Mucosa of stomach (tissue), 1 donor: ENCODE measurements around the gene CCDC33.

Source experiments
- H3K27me3 ChIP-seq: one replicate; pipeline ENCODE4 v1.7.0; 2013; ENCODE audit warnings: mild to moderate bottlenecking, low read length; ENCODE audit not compliant: control insufficient read depth, insufficient read depth
- H3K36me3 ChIP-seq: one replicate; pipeline ENCODE4 v1.7.0; 2013; ENCODE audit warnings: low read length; ENCODE audit not compliant: control insufficient read depth, insufficient read depth
- H3K4me1 ChIP-seq: one replicate; pipeline ENCODE4 v1.7.0; 2013; ENCODE audit warnings: mild to moderate bottlenecking, low read length; ENCODE audit not compliant: control insufficient read depth, insufficient read depth
- H3K4me3 ChIP-seq: one replicate; pipeline ENCODE4 v1.7.0; 2013; ENCODE audit warnings: low read length
- H3K9ac ChIP-seq: one replicate; pipeline ENCODE4 v1.7.0; 2013; ENCODE audit warnings: mild to moderate bottlenecking, low read length, moderate library complexity
- H3K9me3 ChIP-seq: one replicate; pipeline ENCODE4 v1.7.0; 2013; ENCODE audit warnings: mild to moderate bottlenecking, low read length, moderate library complexity; ENCODE audit not compliant: control insufficient read depth
- donor health status: Pancreatic carcinoma.

The CCDC33 gene

GRCh38 chr15:74304431-74304830 is 68.3 kb downstream of the CCDC33 start:
- Histone ChIP-seq H3K9me3 (no peaks in the 10 kb centered on the region), H3K36me3 (no peaks in the 10 kb centered on the region), H3K9ac (no peak overlapping the region), H3K27me3 (peaks cover 39% of the 10 kb centered on the region), H3K4me3 (no peak overlapping the region), H3K4me1 (no peaks in the 10 kb centered on the region)

GRCh38 chr15:74305687-74306086 is 69.6 kb downstream of the CCDC33 start:
- Histone ChIP-seq H3K9ac (no peak overlapping the region), H3K27me3 (peaks cover 33% of the 10 kb centered on the region), H3K9me3 (no peaks in the 10 kb centered on the region), H3K4me3 (no peak overlapping the region), H3K4me1 (no peaks in the 10 kb centered on the region), H3K36me3 (no peaks in the 10 kb centered on the region)

GRCh38 chr15:74306781-74307217 is 70.7 kb downstream of the CCDC33 start:
- no peaks in the 10 kb centered on the region for H3K4me1 ChIP-seq
- H3K9ac ChIP-seq = no peak overlapping the region
- no peaks in the 10 kb centered on the region for H3K36me3 ChIP-seq
- no peaks in the 10 kb centered on the region for H3K9me3 ChIP-seq
- no peak overlapping the region for H3K4me3 ChIP-seq
- H3K27me3 ChIP-seq = peaks cover 25% of the 10 kb centered on the region

GRCh38 chr15:74307827-74308811 is 72.0 kb downstream of the CCDC33 start:
- peaks cover 19% of the 10 kb centered on the region for H3K27me3 ChIP-seq
- no peaks in the 10 kb centered on the region for H3K4me1 ChIP-seq
- H3K4me3 ChIP-seq = no peak overlapping the region
- no peaks in the 10 kb centered on the region for H3K36me3 ChIP-seq
- no peak overlapping the region for H3K9ac ChIP-seq
- H3K9me3 ChIP-seq = no peaks in the 10 kb centered on the region

GRCh38 chr15:74311734-74312444 is 75.8 kb downstream of the CCDC33 start:
- H3K27me3 ChIP-seq = peaks cover 8% of the 10 kb centered on the region
- no peak overlapping the region for H3K4me3 ChIP-seq
- no peaks in the 10 kb centered on the region for H3K36me3 ChIP-seq
- H3K4me1 ChIP-seq = no peaks in the 10 kb centered on the region
- H3K9ac ChIP-seq = no peak overlapping the region
- H3K9me3 ChIP-seq = no peaks in the 10 kb centered on the region

GRCh38 chr15:74312445-74313007 is 76.4 kb downstream of the CCDC33 start:
- Histone ChIP-seq H3K9me3 (no peaks in the 10 kb centered on the region), H3K36me3 (no peaks in the 10 kb centered on the region), H3K4me3 (no peak overlapping the region), H3K27me3 (peaks cover 3% of the 10 kb centered on the region), H3K9ac (no peak overlapping the region), H3K4me1 (no peaks in the 10 kb centered on the region)

GRCh38 chr15:74313889-74314288 is 77.8 kb downstream of the CCDC33 start:
- Histone ChIP-seq H3K36me3 (no peaks in the 10 kb centered on the region), H3K4me1 (peaks cover 11% of the 10 kb centered on the region), H3K4me3 (no peak overlapping the region), H3K9me3 (no peaks in the 10 kb centered on the region), H3K9ac (no peak overlapping the region), H3K27me3 (peaks cover 3% of the 10 kb centered on the region)

GRCh38 chr15:74314795-74315438 is 78.8 kb downstream of the CCDC33 start:
- H3K9me3 ChIP-seq = no peaks in the 10 kb centered on the region
- peaks cover 17% of the 10 kb centered on the region for H3K4me1 ChIP-seq
- no peaks in the 10 kb centered on the region for H3K27me3 ChIP-seq
- no peak overlapping the region for H3K9ac ChIP-seq
- no peaks in the 10 kb centered on the region for H3K36me3 ChIP-seq
- H3K4me3 ChIP-seq = no peak overlapping the region

- Histone ChIP-seq H3K27me3 (no peaks in the 10 kb centered on the region), H3K36me3 (no peaks in the 10 kb centered on the region), H3K9me3 (no peaks in the 10 kb centered on the region), H3K9ac (no peak overlapping the region), H3K4me3 (no peak overlapping the region), H3K4me1 (peaks cover 22% of the 10 kb centered on the region)
Observed at GRCh38 chr15:74315626-74316025, 79.5 kb downstream of the CCDC33 start.

GRCh38 chr15:74316141-74316540 is 80.0 kb downstream of the CCDC33 start:
- H3K9ac ChIP-seq = no peak overlapping the region
- H3K9me3 ChIP-seq = no peaks in the 10 kb centered on the region
- peaks cover 22% of the 10 kb centered on the region for H3K4me1 ChIP-seq
- H3K36me3 ChIP-seq = no peaks in the 10 kb centered on the region
- H3K4me3 ChIP-seq = no peak overlapping the region
- no peaks in the 10 kb centered on the region for H3K27me3 ChIP-seq

- H3K9me3 ChIP-seq = no peaks in the 10 kb centered on the region
- no peaks in the 10 kb centered on the region for H3K27me3 ChIP-seq
- H3K9ac ChIP-seq = peak overlapping the region; percentile 39
- H3K36me3 ChIP-seq = no peaks in the 10 kb centered on the region
- no peak overlapping the region for H3K4me3 ChIP-seq
- H3K4me1 ChIP-seq = peaks cover 22% of the 10 kb centered on the region
Observed at GRCh38 chr15:74317820-74318375, 81.8 kb downstream of the CCDC33 start.
